ENCODE results near the gene ARFGEF2.
A peak's percentile ranks its signal among the peaks of the same experiment; 100 is the strongest.

DNA sequence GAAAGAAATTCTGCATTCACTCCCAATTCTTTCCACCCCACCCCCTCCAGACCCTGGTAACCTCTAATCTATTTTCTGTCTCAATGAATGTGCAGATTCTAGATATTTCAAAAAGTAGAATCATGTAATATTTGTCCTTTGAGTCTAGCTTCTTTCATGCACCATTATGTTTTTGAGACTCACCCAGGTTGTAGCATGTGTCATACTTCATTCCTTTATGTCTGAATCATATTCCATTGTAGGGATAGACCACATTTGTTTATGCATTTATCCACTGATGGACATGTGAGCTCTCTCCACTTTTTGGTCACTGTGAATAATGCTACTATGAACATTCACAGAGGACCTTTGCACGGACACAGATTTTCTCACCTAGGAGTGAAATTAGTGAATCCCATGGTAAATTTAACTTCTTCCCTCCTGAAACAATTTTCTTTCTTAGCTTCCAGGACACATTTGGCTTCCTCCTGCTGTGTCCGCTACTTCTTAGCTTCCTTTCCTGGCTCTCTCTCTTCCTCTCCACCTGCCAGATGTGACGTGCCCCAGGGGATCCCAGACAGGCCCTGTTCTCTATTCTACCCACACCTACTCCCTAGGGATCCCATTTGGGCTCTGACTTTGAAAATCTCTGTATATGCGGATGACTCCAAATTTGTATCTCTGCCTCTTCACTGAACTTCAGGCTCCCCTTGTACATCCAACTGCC lies 24.1 kb upstream of the ARFGEF2 start:
- TF ChIP-seq POLR2A (IDR thresholded peaks at IDR 0.05): peak; percentile 39 to 43
- TF ChIP-seq, protein P1, sequence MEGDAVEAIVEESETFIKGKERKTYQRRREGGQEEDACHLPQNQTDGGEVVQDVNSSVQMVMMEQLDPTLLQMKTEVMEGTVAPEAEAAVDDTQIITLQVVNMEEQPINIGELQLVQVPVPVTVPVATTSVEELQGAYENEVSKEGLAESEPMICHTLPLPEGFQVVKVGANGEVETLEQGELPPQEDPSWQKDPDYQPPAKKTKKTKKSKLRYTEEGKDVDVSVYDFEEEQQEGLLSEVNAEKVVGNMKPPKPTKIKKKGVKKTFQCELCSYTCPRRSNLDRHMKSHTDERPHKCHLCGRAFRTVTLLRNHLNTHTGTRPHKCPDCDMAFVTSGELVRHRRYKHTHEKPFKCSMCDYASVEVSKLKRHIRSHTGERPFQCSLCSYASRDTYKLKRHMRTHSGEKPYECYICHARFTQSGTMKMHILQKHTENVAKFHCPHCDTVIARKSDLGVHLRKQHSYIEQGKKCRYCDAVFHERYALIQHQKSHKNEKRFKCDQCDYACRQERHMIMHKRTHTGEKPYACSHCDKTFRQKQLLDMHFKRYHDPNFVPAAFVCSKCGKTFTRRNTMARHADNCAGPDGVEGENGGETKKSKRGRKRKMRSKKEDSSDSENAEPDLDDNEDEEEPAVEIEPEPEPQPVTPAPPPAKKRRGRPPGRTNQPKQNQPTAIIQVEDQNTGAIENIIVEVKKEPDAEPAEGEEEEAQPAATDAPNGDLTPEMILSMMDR (IDR thresholded peaks at IDR 0.05 in 4 of 5, conservative IDR thresholded peaks at IDR 0.05 in 1 of 5): no peak

Data from gastrocnemius medialis (tissue), 4 donors.